ENCODE data around the gene TNIP2. TPM values are rescaled to one million over a fixed set of nuclear protein-coding genes. Genes with fewer than 3 reads are reported as not detected.

The TNIP2 gene
- total and polyA plus RNA-seq, 2 of the 13 experiments (the other 11 are each of a cell fraction or from before 2014, with no cell fraction given), result 25.6 to 38.0 TPM

GRCh38 chr4:2792711-2793585, 36.8 kb upstream of the TNIP2 start, which contains the start of gene SH3BP2 (continued):
- peak; percentile 87; the same call in 1 of the 2 replicates for TF ChIP-seq SNAPC2 (CRISPR knock-in tag; IDR thresholded peaks at IDR 0.05)
- no peak for TF ChIP-seq ZNF570 (CRISPR knock-in tag; IDR thresholded peaks at IDR 0.05; ENCODE audit: borderline replicate concordance)
- no peak for TF ChIP-seq ZNF513 (CRISPR knock-in tag; conservative IDR thresholded peaks at IDR 0.05)
- TF ChIP-seq SP140L (CRISPR knock-in tag; IDR thresholded peaks at IDR 0.05; ENCODE audit: borderline replicate concordance), result no peak
- TF ChIP-seq ZNF672 (CRISPR knock-in tag; IDR thresholded peaks at IDR 0.05), result 0 out of 2 replicates have a peak, but pooled peaks have one; percentile 44
- peak; percentile 45; the same call in 1 of the 2 replicates for TF ChIP-seq YEATS4 (CRISPR knock-in tag; IDR thresholded peaks at IDR 0.05; ENCODE audit: borderline replicate concordance)
- peak; percentile 60; the same call in 1 of the 2 replicates for TF ChIP-seq ZIK1 (CRISPR knock-in tag; IDR thresholded peaks at IDR 0.05; ENCODE audit: borderline replicate concordance, low read depth)
- no peak for TF ChIP-seq ZKSCAN8 (CRISPR knock-in tag; IDR thresholded peaks at IDR 0.05; ENCODE audit: borderline replicate concordance)
- no peak; the same call in 1 of the 2 replicates for TF ChIP-seq PRDM15 (CRISPR knock-in tag; IDR thresholded peaks at IDR 0.05)
- no peak for TF ChIP-seq ZNF691 (CRISPR knock-in tag; IDR thresholded peaks at IDR 0.05; ENCODE audit: borderline replicate concordance, low read depth)
- TF ChIP-seq KLF9 (CRISPR knock-in tag; IDR thresholded peaks at IDR 0.05; ENCODE audit: low read depth), result 0 out of 2 replicates have a peak, but pooled peaks have one; percentile 52
- TF ChIP-seq SKIL (CRISPR knock-in tag; IDR thresholded peaks at IDR 0.05; ENCODE audit: borderline replicate concordance), result peak; percentile 64
- no peak for TF ChIP-seq KDM6A (CRISPR knock-in tag; IDR thresholded peaks at IDR 0.05; ENCODE audit: low read depth)
- TF ChIP-seq RBAK (CRISPR knock-in tag; IDR thresholded peaks at IDR 0.05), result no peak
- no peak for TF ChIP-seq ZNF775 (CRISPR knock-in tag; IDR thresholded peaks at IDR 0.05; ENCODE audit: borderline replicate concordance)
- 0 out of 2 replicates have a peak, but pooled peaks have one; percentile 7 for TF ChIP-seq PCBP1 (IDR thresholded peaks at IDR 0.05; ENCODE audit: borderline replicate concordance, low read depth, low read length)
- no peak for TF ChIP-seq ZNF260 (CRISPR knock-in tag; IDR thresholded peaks at IDR 0.05; ENCODE audit: borderline replicate concordance, low read depth)
- TF ChIP-seq ZNF724P (CRISPR knock-in tag; IDR thresholded peaks at IDR 0.05; ENCODE audit: borderline replicate concordance), result peak; percentile 71
- TF ChIP-seq SOX5 (CRISPR knock-in tag; IDR thresholded peaks at IDR 0.05; ENCODE audit: borderline replicate concordance), result peak; percentile 36; the same call in 1 of the 2 replicates
